Colonic mucosa (tissue), 4 donors: ENCODE results near the gene RAB11FIP2. TPM values are rescaled to one million over a fixed set of nuclear protein-coding genes. Genes with fewer than 3 reads are reported as not detected.

ENCODE experiments used
- DNase-seq: peaks from one replicate; pipeline ENCODE4 v3.0.0-alpha.2; 2020
- H3K27ac ChIP-seq: fragments of 200-600 bp; one replicate; pipeline ENCODE4 v1.8.0; 2021
- H3K27me3 ChIP-seq: fragments of 200-600 bp; one replicate; pipeline ENCODE4 v1.8.0; 2021
- H3K36me3 ChIP-seq: fragments of 200-600 bp; one replicate; pipeline ENCODE4 v1.8.0; 2021
- H3K4me1 ChIP-seq: fragments of 200-600 bp; one replicate; pipeline ENCODE4 v1.8.0; 2021; ENCODE audit warnings: mild to moderate bottlenecking
- H3K4me3 ChIP-seq: fragments of 200-600 bp; one replicate; pipeline ENCODE4 v1.8.0; 2021
- H3K9ac ChIP-seq, 2 donors: one replicate each; pipeline ENCODE4 v1.7.0; 2013; ENCODE audit warnings: control low read depth in 2 of 2, low read depth in 2 of 2, low read length in 2 of 2
- H3K9me3 ChIP-seq: fragments of 200-600 bp; one replicate; pipeline ENCODE4 v1.8.0; 2021
- intact Hi-C: fragments of 100-400 bp; cut with DNase I; formaldehyde crosslinking; loops from one replicate; pipeline ENCODE4 v1.14.1; 2022
- total RNA-seq, 2 donors: library from RNA; stranded (reverse); fragmentation: NEBNext Ultra II Directional in 1 of 2; extraction: Animal tissue kit (Norgen Biotek cat#: 25700) in 1 of 2; gene quantifications; one replicate each; pipeline ENCODE4 v1.2.1, GENCODE V29; 2021
- TF ChIP-seq, protein P1 (sequence below): fragments of 200-600 bp; IDR thresholded peaks from one replicate; pipeline ENCODE4 v1.8.0; 2022; ENCODE audit warnings: antibody characterized with exemption, mild to moderate bottlenecking
- donor health status: healthy.
- donor health status: DM: no; HTN: no; CAD: no.
- donor health status: DM: no; HTN: no; CAD: no.

Gene RAB11FIP2
- total RNA-seq, 2 donors from 2014 or later: 4.7 to 7.5 TPM

GRCh38 chr10:118012952-118013525, 33.7 kb downstream of the RAB11FIP2 start:
- Histone ChIP-seq H3K4me3 (no peak overlapping the region), H3K9ac (no peak overlapping the region), H3K27ac (no peak overlapping the region), H3K36me3 (peaks cover 4% of the 10 kb centered on the region), H3K4me1 (no peaks in the 10 kb centered on the region), H3K9me3 (no peaks in the 10 kb centered on the region), H3K27me3 (no peaks in the 10 kb centered on the region)
- no peak for DNase-seq
- TF ChIP-seq, protein P1, sequence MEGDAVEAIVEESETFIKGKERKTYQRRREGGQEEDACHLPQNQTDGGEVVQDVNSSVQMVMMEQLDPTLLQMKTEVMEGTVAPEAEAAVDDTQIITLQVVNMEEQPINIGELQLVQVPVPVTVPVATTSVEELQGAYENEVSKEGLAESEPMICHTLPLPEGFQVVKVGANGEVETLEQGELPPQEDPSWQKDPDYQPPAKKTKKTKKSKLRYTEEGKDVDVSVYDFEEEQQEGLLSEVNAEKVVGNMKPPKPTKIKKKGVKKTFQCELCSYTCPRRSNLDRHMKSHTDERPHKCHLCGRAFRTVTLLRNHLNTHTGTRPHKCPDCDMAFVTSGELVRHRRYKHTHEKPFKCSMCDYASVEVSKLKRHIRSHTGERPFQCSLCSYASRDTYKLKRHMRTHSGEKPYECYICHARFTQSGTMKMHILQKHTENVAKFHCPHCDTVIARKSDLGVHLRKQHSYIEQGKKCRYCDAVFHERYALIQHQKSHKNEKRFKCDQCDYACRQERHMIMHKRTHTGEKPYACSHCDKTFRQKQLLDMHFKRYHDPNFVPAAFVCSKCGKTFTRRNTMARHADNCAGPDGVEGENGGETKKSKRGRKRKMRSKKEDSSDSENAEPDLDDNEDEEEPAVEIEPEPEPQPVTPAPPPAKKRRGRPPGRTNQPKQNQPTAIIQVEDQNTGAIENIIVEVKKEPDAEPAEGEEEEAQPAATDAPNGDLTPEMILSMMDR: no peak
- intact Hi-C loops: no loop called here

DNA sequence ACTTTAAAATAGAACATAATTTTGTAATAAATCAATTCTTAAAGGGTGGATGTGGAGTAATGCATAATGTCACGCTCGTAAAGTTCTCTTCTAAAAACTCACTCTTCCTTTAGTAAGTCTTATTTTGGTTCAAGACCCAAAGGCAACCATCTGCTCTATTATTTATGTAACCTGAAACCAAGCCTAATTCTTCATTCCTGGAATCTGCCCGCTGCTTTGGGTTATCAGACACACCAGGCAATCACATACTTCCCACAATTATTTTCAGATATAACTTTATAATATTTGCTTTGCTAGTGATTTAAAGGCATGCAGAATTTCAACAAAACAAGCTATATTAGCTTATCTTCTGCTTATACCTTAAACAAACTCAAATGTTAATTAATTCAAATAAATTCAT, 39.0 kb downstream of the RAB11FIP2 start:
- intact Hi-C loops: no loop called here
- Histone ChIP-seq H3K4me1 (no peaks in the 10 kb centered on the region), H3K4me3 (no peak overlapping the region), H3K27ac (no peak overlapping the region), H3K9me3 (no peaks in the 10 kb centered on the region), H3K9ac (no peak overlapping the region), H3K36me3 (peaks cover 4% of the 10 kb centered on the region), H3K27me3 (no peaks in the 10 kb centered on the region)
- no peak for DNase-seq
- TF ChIP-seq, protein P1: no peak

DNA sequence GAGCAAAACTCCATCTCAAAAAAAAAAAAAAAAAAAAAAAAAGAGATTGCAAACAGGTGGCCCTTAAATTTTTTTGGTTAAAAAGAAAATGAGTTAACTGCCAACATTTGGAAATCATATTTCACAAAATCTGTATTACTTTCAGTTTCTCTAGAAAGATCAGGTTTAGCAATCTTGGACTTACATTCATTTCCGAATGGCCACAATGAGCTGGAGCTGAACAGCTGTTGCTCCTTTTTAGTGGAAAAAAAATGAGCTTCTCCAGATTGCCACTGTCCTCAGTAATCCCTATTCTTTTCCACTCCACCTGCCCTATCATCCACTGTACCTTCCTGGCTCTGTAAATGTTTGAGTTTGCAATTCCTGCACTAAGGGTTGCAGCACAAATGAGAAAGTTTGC, 43.6 kb downstream of the RAB11FIP2 start:
- intact Hi-C loops: no loop called here
- H3K9me3 ChIP-seq: no peaks in the 10 kb centered on the region

DNA sequence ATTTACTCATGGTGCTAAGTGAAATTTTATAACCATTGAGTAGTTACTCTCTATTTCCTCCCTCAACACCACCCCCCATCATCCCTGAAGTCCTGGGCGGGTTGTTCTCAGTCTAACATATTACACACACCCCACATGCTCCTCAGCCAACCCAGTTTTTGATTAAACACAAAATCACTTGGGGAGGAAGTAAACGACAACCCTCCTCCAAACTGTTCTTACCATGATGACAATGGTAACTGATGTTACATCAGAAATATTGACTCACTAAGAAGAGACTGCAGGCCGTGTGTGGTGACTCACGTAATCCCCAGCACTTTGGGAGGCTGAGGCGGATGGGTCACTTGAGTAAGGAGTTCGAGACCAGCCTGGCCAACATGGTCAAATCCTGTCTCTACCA, 44.2 kb downstream of the RAB11FIP2 start:
- intact Hi-C loops: no loop called here
- H3K36me3 ChIP-seq: no peaks in the 10 kb centered on the region
- no peak overlapping the region for H3K4me3 ChIP-seq
- no peak for DNase-seq
- H3K9ac ChIP-seq: no peak overlapping the region
- H3K4me1 ChIP-seq: no peaks in the 10 kb centered on the region
- H3K9me3 ChIP-seq: no peaks in the 10 kb centered on the region
- H3K27ac ChIP-seq: no peak overlapping the region
- no peaks in the 10 kb centered on the region for H3K27me3 ChIP-seq
- TF ChIP-seq, protein P1: no peak

More for the DNA sequence above, 43.6 kb downstream of the RAB11FIP2 start:
- Histone ChIP-seq H3K27ac (no peak overlapping the region), H3K4me3 (no peak overlapping the region), H3K36me3 (no peaks in the 10 kb centered on the region), H3K27me3 (no peaks in the 10 kb centered on the region), H3K4me1 (no peaks in the 10 kb centered on the region), H3K9ac (no peak overlapping the region)
- TF ChIP-seq, protein P1: no peak
- no peak for DNase-seq

DNA sequence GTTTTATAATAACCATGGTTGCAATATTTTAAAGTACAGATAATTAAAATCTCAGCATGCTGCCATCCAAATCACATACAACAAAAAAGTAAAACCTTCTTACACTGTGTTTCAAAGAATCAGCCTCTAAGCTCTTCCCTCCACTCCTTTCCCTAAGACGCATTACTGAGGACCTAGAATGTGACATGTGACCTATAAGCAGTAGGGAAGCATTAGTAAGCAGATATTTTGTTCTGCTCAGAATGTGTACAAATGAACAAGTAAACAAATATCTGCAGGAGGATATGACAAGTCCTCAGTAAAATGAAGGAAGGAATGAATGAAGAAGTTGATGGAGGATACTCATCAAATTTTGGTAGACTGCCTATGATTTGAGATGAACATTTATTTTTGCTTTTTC, 49.1 kb downstream of the RAB11FIP2 start:
- no peaks in the 10 kb centered on the region for H3K4me1 ChIP-seq
- no peak overlapping the region for H3K4me3 ChIP-seq
- no peaks in the 10 kb centered on the region for H3K9me3 ChIP-seq
- H3K9ac ChIP-seq: no peak overlapping the region
- TF ChIP-seq, protein P1: no peak
- DNase-seq: no peak
- H3K36me3 ChIP-seq: no peaks in the 10 kb centered on the region
- H3K27me3 ChIP-seq: no peaks in the 10 kb centered on the region
- intact Hi-C loops: no loop called here
- H3K27ac ChIP-seq: no peak overlapping the region
